CD14-positive monocyte (primary cell): Measurements from ENCODE around the gene GAK. TPM values are rescaled to one million over a fixed set of nuclear protein-coding genes. Genes with fewer than 3 reads are reported as not detected.

ENCODE experiments used
- DNase-seq, 3 donors: peaks; one replicate each; pipeline ENCODE4 v3.0.0-alpha.2; 2011 to 2022
- H2AFZ ChIP-seq: 2 replicates; pipeline ENCODE4 v1.6.0; 2012; ENCODE audit warnings: mild to moderate bottlenecking, low read depth, low read length, inconsistent platforms; ENCODE audit not compliant: insufficient read depth, poor library complexity, severe bottlenecking
- H3K27ac ChIP-seq, 2 donors: 1 replicate in 1 of 2; 2 replicates in 1 of 2; pipeline ENCODE4 v1.5.1; 2012 to 2013; ENCODE audit warnings: low read length in 2 of 2, control low read depth in 1 of 2, inconsistent platforms in 1 of 2, low read depth in 1 of 2, mild to moderate bottlenecking in 1 of 2
- H3K27me3 ChIP-seq, 2 donors: one replicate each; pipeline versions ENCODE4 v1.6.0 to v1.6.1; 2011 to 2013; ENCODE audit warnings: low read length in 2 of 2; ENCODE audit not compliant: control insufficient read depth in 2 of 2, insufficient read depth in 2 of 2
- H3K36me3 ChIP-seq, 2 donors: replicated peaks in 1 of 2; 1 replicate in 1 of 2; 2 replicates in 1 of 2; pipeline versions ENCODE4 v1.5.1 to v1.6.1; 2012 to 2013; ENCODE audit warnings: low read length in 2 of 2, control low read depth in 1 of 2, inconsistent platforms in 1 of 2, mild to moderate bottlenecking in 1 of 2; ENCODE audit not compliant: insufficient read depth in 2 of 2, control insufficient read depth in 1 of 2
- H3K4me1 ChIP-seq, 2 donors: 1 replicate in 1 of 2; 2 replicates in 1 of 2; pipeline versions ENCODE4 v1.5.1 to v1.6.1; 2012 to 2013; ENCODE audit warnings: low read length in 2 of 2, control low read depth in 1 of 2, inconsistent platforms in 1 of 2, mild to moderate bottlenecking in 1 of 2, moderate library complexity in 1 of 2; ENCODE audit not compliant: insufficient read depth in 2 of 2, control insufficient read depth in 1 of 2
- H3K4me2 ChIP-seq: replicated peaks from 2 replicates; pipeline ENCODE3; 2012; ENCODE audit warnings: low read length, moderate library complexity, mild to moderate bottlenecking; ENCODE audit not compliant: poor library complexity, severe bottlenecking; ENCODE audit errors: extremely low read depth
- H3K4me3 ChIP-seq, 3 experiments: fragments of 200-600 bp in 1 of 3; sonication (generic) in 1 of 3; replicated peaks in 1 of 3; 1 replicate in 2 of 3; 2 replicates in 1 of 3; pipeline ENCODE4 v1.5.1; 2011 to 2013; ENCODE audit warnings: low read length in 3 of 3, mild to moderate bottlenecking in 3 of 3, control low read depth in 2 of 3, low read depth in 2 of 3, inconsistent platforms in 1 of 3, moderate library complexity in 1 of 3
- H3K79me2 ChIP-seq: 2 replicates; pipeline ENCODE4 v1.6.0; 2012; ENCODE audit warnings: mild to moderate bottlenecking, control low read depth, inconsistent platforms, low read length, moderate library complexity; ENCODE audit not compliant: insufficient read depth
- H3K9ac ChIP-seq: 2 replicates; pipeline ENCODE4 v1.6.0; 2017; ENCODE audit warnings: low read length, mild to moderate bottlenecking; ENCODE audit not compliant: insufficient read depth, poor library complexity, severe bottlenecking
- H3K9me3 ChIP-seq, 2 donors: replicated peaks in 1 of 2; 1 replicate in 1 of 2; 2 replicates in 1 of 2; pipeline versions ENCODE4 v1.5.1 to v1.6.1; 2012 to 2013; ENCODE audit warnings: low read length in 2 of 2, control low read depth in 1 of 2; ENCODE audit not compliant: control insufficient read depth in 1 of 2, insufficient read depth in 1 of 2
- H4K20me1 ChIP-seq: 2 replicates; pipeline ENCODE4 v1.6.0; 2012; ENCODE audit warnings: mild to moderate bottlenecking, low read length, control low read depth, moderate library complexity; ENCODE audit not compliant: insufficient read depth
- H3K27ac Mint-ChIP-seq, 7 donors: one replicate each; pipeline ENCODE4 v1.8.0; 2020; ENCODE audit warnings: mild to moderate bottlenecking in 7 of 7, mixed read lengths in 7 of 7, moderate library complexity in 6 of 7, inconsistent platforms in 2 of 7
- H3K27me3 Mint-ChIP-seq, 3 donors: one replicate each; pipeline ENCODE4 v1.8.0; 2021 to 2022; ENCODE audit warnings: low read depth in 3 of 3, mild to moderate bottlenecking in 3 of 3, mixed read lengths in 3 of 3, moderate library complexity in 3 of 3, inconsistent platforms in 1 of 3
- H3K36me3 Mint-ChIP-seq, 2 donors: one replicate each; pipeline ENCODE4 v1.8.0; 2020; ENCODE audit warnings: mixed read lengths in 2 of 2, inconsistent platforms in 1 of 2, mild to moderate bottlenecking in 1 of 2
- H3K4me1 Mint-ChIP-seq: one replicate; pipeline ENCODE4 v1.8.0; 2020; ENCODE audit warnings: mild to moderate bottlenecking, mixed read lengths
- H3K4me3 Mint-ChIP-seq, 2 donors: one replicate each; pipeline ENCODE4 v1.8.0; 2020; ENCODE audit warnings: mild to moderate bottlenecking in 2 of 2, mixed read lengths in 2 of 2, moderate library complexity in 1 of 2
- H3K9me3 Mint-ChIP-seq, 7 donors: one replicate each; pipeline ENCODE4 v1.8.0; 2020 to 2022; ENCODE audit warnings: mixed read lengths in 7 of 7, mild to moderate bottlenecking in 6 of 7, moderate library complexity in 6 of 7, inconsistent platforms in 2 of 7
- CTCF ChIP-seq: fragments of 200-600 bp; IDR thresholded peaks from one replicate; pipeline ENCODE4 v1.8.0; 2022; ENCODE audit warnings: antibody characterized with exemption, mild to moderate bottlenecking
- WGBS: methylation state at CpG from one replicate; pipeline ENCODE4 v1.1.5; 2013; ENCODE audit warnings: missing lambda C conversion rate; ENCODE audit not compliant: insufficient coverage; 5-methylcytosine and 5-hydroxymethylcytosine counted together
- intact Hi-C, 2 donors: fragments of 100-400 bp; cut with micrococcal nuclease; formaldehyde crosslinking; loops; one replicate each; pipeline versions ENCODE4 v1.15.0 to v1.15.1; 2023
- polyA plus RNA-seq, 3 donors: library from polyadenylated mRNA; depleted of rRNA in 1 of 3; unstranded in 2 of 3; stranded (reverse) in 1 of 3; fragments of 300-500 nt in 2 of 3; fragments of >200 nt in 1 of 3; fragmentation: Illumina TruSeq in 2 of 3; gene quantifications; 1 replicate in 2 of 3; 2 replicates in 1 of 3; pipeline ENCODE4 v1.2.3, GENCODE V29; 2012 to 2021

GAK gene
- polyA plus RNA-seq, 3 donors, result 40.3 to 88.7 (median 54.9) TPM

DNA sequence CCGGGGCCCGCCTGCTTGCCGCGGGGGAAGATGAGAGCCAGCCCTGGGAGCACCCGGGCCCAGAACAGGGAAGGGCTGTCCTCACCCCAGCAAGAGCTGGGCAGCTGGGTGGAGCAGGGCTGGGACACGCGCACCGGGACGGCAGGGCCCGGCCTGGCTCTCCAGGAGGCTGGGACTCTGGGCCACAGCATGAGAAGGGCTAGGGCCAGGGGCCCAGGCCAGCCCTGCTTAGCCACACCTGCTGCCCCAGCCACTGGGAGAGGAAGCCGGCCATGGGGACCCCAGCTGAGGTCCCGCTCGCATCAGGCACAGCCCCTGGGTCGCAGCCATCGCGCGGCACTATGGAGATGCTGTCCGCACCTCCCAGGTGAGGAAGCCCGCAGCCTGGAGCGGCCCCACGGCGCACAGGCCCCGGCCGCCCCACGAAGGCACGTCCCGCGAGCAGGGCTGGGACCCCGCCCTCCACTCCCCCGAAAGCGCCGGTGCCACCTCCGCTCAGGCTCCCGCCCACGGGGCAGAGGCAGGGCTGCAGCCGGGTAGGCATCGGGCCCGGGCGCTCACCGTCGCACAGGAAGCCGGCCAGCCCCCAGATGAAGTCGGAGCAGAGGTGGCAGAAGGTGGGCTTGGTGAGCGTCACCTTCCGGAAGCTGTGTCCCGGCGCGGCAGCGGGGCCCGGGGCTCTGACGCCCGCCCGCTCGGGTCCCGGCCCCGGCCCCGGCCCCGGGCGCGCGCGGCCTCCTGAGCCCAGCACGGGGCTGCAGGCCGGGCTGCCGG lies 40.7 kb upstream of the GAK start:
- Mint-ChIP-seq H3K27ac (no peak overlapping the region), H3K36me3 (peaks cover 7 to 8% of the 10 kb centered on the region in 2 donors), H3K4me1 (peaks cover 15% of the 10 kb centered on the region), H3K27me3 (peaks cover 3 to 26% (median 10%) of the 10 kb centered on the region in 3 donors), H3K4me3 (peak overlapping the region; percentile 68 to 77), H3K9me3 (peaks cover 0 to 5% (median 4%) of the 10 kb centered on the region in 7 donors)
- intact Hi-C loops, result loop anchor here (2.0 to 10.0 kb wide), 5 partner anchors 34 to 188 kb away; partner anchors contain the start of gene FGFRL1 (in 1 of the 2)
- Histone ChIP-seq H3K27ac (peak overlapping the region in 1 of 2 donors; percentile 41), H2AFZ (peak overlapping the region; percentile 65), H3K4me2 (peak overlapping the region; percentile 98), H3K4me1 (peaks cover 25 to 38% of the 10 kb centered on the region in 2 donors), H4K20me1 (peaks cover 45% of the 10 kb centered on the region), H3K4me3 (peak overlapping the region; percentile 46 to 90 (median 87)), H3K36me3 (peaks cover 0 to 5% of the 10 kb centered on the region in 2 donors), H3K9ac (peak overlapping the region; percentile 74), H3K79me2 (peaks cover 18% of the 10 kb centered on the region), H3K9me3 (no peaks in the 10 kb centered on the region), H3K27me3 (peaks cover 0 to 20% of the 10 kb centered on the region in 2 donors)
- 1% methylated on average over 65 of the region's 65 CpGs for WGBS
- no peak for TF ChIP-seq CTCF
- DNase-seq, result no peak

GRCh38 chr4:971666-972500 lies 39.8 kb upstream of the GAK start:
- peaks cover 0 to 5% (median 4%) of the 10 kb centered on the region in 7 donors for H3K9me3 Mint-ChIP-seq

More at GRCh38 chr4:971666-972500, 39.8 kb upstream of the GAK start:
- WGBS, result 82% methylated on average over 17 of the region's 24 CpGs
- H2AFZ ChIP-seq, result no peak overlapping the region
- intact Hi-C loops, result loop anchor here (2.0 to 10.0 kb wide), 5 partner anchors 35 to 187 kb away; partner anchors contain the start of gene FGFRL1 (in 1 of the 2)
- Mint-ChIP-seq H3K4me1 (peaks cover 15% of the 10 kb centered on the region), H3K4me3 (peak overlapping the region; percentile 68 to 77), H3K27me3 (peaks cover 4 to 26% (median 10%) of the 10 kb centered on the region in 3 donors), H3K36me3 (peaks cover 7 to 8% of the 10 kb centered on the region in 2 donors), H3K27ac (peak overlapping the region in 1 of 7 donors; percentile 30)
- H4K20me1 ChIP-seq, result peaks cover 45% of the 10 kb centered on the region
- peaks cover 25 to 38% of the 10 kb centered on the region in 2 donors for H3K4me1 ChIP-seq
- H3K4me3 ChIP-seq, result peak overlapping the region in 2 of 3 experiments; percentile 46 to 90
- peak overlapping the region; percentile 74 for H3K9ac ChIP-seq
- H3K9me3 ChIP-seq, result no peaks in the 10 kb centered on the region
- DNase-seq, result no peak
- TF ChIP-seq CTCF, result no peak
- H3K79me2 ChIP-seq, result peaks cover 18% of the 10 kb centered on the region
- peaks cover 0 to 8% of the 10 kb centered on the region in 2 donors for H3K36me3 ChIP-seq
- H3K27ac ChIP-seq, result no peak overlapping the region
- H3K27me3 ChIP-seq, result peaks cover 0 to 24% of the 10 kb centered on the region in 2 donors
- H3K4me2 ChIP-seq, result peak overlapping the region; percentile 98
